ENCODE measurements around the gene ERBB2. TPM values are rescaled to one million over a fixed set of nuclear protein-coding genes. Genes with fewer than 3 reads are reported as not detected.

Gene ERBB2
- total and polyA plus RNA-seq, 2 of the 13 experiments (the other 11 are each of a cell fraction or from before 2014, with no cell fraction given), result 57.7 to 64.1 TPM

DNA sequence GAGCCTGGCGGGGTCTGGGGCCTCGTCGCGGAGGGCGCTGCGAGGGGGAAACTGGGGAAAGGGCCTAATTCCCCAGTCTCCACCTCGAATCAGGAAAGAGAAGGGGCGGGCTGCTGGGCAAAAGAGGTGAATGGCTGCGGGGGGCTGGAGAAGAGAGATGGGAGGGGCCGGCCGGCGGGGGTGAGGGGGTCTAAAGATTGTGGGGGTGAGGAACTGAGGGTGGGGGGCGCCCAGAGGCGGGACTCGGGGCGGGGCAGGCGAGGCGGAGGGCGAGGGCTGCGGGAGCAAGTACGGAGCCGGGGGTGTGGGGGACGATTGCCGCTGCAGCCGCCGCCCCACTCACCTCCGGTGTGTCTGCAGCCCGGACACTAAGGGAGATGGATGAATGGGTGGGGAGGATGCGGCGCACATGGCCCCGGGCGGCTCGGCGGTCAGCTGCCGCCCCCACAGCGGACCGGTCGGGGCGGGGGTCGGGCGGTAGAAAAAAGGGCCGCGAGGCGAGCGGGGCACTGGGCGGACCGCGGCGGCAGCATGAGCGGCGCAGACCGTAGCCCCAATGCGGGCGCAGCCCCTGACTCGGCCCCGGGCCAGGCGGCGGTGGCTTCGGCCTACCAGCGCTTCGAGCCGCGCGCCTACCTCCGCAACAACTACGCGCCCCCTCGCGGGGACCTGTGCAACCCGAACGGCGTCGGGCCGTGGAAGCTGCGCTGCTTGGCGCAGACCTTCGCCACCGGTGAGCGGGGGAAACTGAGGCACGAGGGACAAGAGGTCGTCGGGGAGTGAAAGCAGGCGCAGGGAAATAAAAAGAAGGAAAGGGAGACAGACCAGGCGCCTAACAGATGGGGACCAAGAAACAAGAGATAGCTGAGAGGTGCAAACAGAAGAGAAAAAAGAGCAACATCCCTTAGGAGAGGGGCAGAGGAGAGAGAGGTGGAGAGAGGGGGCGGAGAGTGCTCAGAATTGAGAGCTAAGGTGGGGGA, 31.6 kb upstream of the ERBB2 start, which contains the start of gene PNMT (continued):
- TF ChIP-seq ZHX2 (IDR thresholded peaks at IDR 0.05; ENCODE audit: low read depth) (0 out of 2 replicates have a peak, but pooled peaks have one; percentile 18), ZHX2 (CRISPR knock-in tag; IDR thresholded peaks at IDR 0.05; ENCODE audit: borderline replicate concordance) (no peak), ZNF225 (CRISPR knock-in tag; IDR thresholded peaks at IDR 0.05) (peak; percentile 94), THYN1 (CRISPR knock-in tag; IDR thresholded peaks at IDR 0.05; ENCODE audit: borderline replicate concordance, low read depth) (no peak), HOXA9 (CRISPR knock-in tag; IDR thresholded peaks at IDR 0.05; ENCODE audit: borderline replicate concordance) (peak; percentile 64; the same call in 1 of the 2 replicates), TFDP1 (CRISPR knock-in tag; IDR thresholded peaks at IDR 0.05; ENCODE audit: borderline replicate concordance) (peak; percentile 89), SP1 (IDR thresholded peaks at IDR 0.05) (no peak), SP1 (CRISPR knock-in tag; IDR thresholded peaks at IDR 0.05) (0 out of 2 replicates have a peak, but pooled peaks have one; percentile 26), U2AF2 (IDR thresholded peaks at IDR 0.05; ENCODE audit: low read depth, low read length) (no peak), MAFF (IDR thresholded peaks at IDR 0.05; ENCODE audit: low read depth, low read length) (no peak), GATAD1 (CRISPR knock-in tag; IDR thresholded peaks at IDR 0.05) (peak; percentile 72; the same call in 1 of the 2 replicates), ZNF83 (CRISPR knock-in tag; IDR thresholded peaks at IDR 0.05; ENCODE audit: borderline replicate concordance) (peak; percentile 84; the same call in 1 of the 2 replicates), ZNF30 (CRISPR knock-in tag; IDR thresholded peaks at IDR 0.05) (no peak), ZNF20 (CRISPR knock-in tag; IDR thresholded peaks at IDR 0.05) (no peak), CBX2 (IDR thresholded peaks at IDR 0.05; ENCODE audit: low read depth, low read length) (no peak), CBX2 (CRISPR knock-in tag; IDR thresholded peaks at IDR 0.05; ENCODE audit: low read depth) (peak; percentile 92; the same call in 1 of the 2 replicates), ARHGAP35 (CRISPR knock-in tag; IDR thresholded peaks at IDR 0.05; ENCODE audit: borderline replicate concordance) (peak; percentile 95), NFKB2 (CRISPR knock-in tag; IDR thresholded peaks at IDR 0.05; ENCODE audit: borderline replicate concordance) (peak; percentile 67; the same call in 1 of the 2 replicates), ZNF329 (CRISPR knock-in tag; IDR thresholded peaks at IDR 0.05; ENCODE audit: low read depth) (peak; percentile 86), SAFB2 (CRISPR knock-in tag; IDR thresholded peaks at IDR 0.05; ENCODE audit: borderline replicate concordance, low read depth) (peak; percentile 80; the same call in 1 of the 2 replicates), DRAP1 (CRISPR knock-in tag; IDR thresholded peaks at IDR 0.05) (peak; percentile 58), ZBTB38 (CRISPR knock-in tag; IDR thresholded peaks at IDR 0.05) (peak; percentile 75; the same call in 1 of the 2 replicates), NFYB (CRISPR knock-in tag; IDR thresholded peaks at IDR 0.05) (no peak)
